Lower leg skin (tissue), 3 donors: ENCODE measurements around the gene CLDN2.

Experiments used
- POLR2A ChIP-seq, 2 donors: fragments of 450-650 bp; IDR thresholded peaks; one replicate each; pipeline ENCODE4 v1.6.1; 2016 to 2017; ENCODE audit warnings: antibody characterized with exemption in 2 of 2, mild to moderate bottlenecking in 1 of 2, moderate library complexity in 1 of 2
- TF ChIP-seq, protein P1 (sequence below), 3 donors: fragments of 450-650 bp; IDR thresholded peaks; one replicate each; pipeline ENCODE4 v1.5.1; 2016; ENCODE audit warnings: antibody characterized with exemption in 3 of 3, mild to moderate bottlenecking in 3 of 3, moderate library complexity in 2 of 3

DNA sequence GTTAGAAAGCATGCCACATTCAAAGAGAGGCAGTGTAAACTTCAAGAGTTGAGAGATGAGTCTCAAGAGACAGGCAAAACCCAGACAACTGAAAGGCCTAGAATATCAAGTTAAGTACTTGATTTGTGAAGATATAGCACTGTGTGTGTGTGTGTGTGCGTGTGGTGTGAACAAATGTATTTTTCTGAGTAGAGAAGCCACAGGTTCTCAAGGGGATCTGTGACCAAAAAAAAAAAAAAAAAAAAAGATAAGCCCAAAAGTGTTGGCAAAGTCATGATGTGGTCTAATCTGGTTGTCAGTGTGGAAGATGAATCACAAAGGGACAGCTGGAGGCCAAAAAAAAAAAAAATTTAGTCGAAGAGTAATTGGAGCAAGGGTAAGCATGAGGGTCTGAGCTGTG lies 20.9 kb upstream of the CLDN2 start:
- TF ChIP-seq, protein P1, sequence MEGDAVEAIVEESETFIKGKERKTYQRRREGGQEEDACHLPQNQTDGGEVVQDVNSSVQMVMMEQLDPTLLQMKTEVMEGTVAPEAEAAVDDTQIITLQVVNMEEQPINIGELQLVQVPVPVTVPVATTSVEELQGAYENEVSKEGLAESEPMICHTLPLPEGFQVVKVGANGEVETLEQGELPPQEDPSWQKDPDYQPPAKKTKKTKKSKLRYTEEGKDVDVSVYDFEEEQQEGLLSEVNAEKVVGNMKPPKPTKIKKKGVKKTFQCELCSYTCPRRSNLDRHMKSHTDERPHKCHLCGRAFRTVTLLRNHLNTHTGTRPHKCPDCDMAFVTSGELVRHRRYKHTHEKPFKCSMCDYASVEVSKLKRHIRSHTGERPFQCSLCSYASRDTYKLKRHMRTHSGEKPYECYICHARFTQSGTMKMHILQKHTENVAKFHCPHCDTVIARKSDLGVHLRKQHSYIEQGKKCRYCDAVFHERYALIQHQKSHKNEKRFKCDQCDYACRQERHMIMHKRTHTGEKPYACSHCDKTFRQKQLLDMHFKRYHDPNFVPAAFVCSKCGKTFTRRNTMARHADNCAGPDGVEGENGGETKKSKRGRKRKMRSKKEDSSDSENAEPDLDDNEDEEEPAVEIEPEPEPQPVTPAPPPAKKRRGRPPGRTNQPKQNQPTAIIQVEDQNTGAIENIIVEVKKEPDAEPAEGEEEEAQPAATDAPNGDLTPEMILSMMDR (IDR thresholded peaks at IDR 0.05): no peak
- no peak for TF ChIP-seq POLR2A (IDR thresholded peaks at IDR 0.05)
